GM18873 (cell line): Measurements from ENCODE around the gene DHCR24.

Experiments used
- ATAC-seq: cut with Tn5 transposase; IDR thresholded peaks from one replicate; pipeline ENCODE4 v1.9.1; 2021; ENCODE audit warnings: mild to moderate bottlenecking, moderate library complexity, moderate number of reproducible peaks; ENCODE audit not compliant: unreplicated experiment, low FRiP score

Gene DHCR24

DNA sequence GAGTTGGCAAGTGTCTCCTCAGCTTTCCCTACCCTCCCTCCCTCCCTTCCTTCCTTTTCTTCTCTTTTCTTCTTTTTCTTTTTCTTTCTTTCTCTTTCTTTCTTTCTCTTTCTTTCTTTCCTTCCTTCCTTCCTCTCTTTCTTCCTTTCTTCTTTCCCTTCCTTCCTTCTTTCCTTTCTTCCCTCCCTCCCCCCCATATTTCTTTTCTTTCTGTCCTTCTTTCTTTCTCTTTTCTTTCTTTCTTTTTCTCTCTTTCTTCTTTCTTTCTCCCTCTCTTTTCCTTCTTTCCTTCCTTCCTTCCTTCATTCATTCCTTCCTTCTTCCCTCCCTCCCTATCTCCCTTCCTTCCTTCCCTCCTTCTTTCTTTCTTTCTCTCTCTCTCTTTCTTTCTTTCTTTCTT lies 67.3 kb downstream of the DHCR24 start:
- no peak for ATAC-seq

DNA sequence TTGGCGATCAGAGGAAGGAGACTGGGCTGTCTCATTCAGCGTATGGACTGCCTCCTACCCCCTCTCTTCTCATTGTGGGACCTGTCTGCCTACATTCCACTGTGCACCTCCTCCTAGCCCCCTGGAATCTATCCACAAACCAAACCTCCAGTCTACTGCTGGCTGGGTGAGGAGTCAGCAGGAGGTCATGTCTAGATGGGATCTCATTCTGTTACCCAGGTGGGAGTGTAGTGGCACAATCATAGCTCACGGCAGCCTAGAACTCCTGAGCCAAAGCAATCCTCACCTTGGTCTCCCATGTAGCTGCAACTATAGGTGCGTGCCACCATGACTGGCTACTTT lies 67.8 kb downstream of the DHCR24 start:
- no peak for ATAC-seq

- ATAC-seq: no peak
These were observed 68.4 kb downstream of the DHCR24 start for GRCh38 chr1:54818461-54819194.

DNA sequence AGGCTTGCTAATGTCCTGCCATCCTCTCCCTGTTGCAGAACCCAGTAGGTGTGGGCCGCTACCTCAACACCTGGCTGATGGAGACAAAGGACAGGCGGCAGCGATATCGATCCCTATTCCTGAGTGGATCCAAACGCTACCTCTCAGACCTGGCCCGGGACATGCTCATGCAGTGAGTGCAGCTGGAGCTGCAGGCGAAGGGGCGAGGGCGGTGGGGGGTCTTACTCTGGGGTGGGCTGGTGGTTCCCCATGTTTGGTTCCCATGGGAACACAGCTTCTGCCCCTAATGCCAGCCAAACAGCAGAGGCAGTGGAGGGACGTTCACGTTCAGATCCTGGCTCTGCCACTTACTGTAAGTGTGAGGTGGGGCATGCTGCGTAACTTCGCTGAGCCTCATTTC lies 70.0 kb downstream of the DHCR24 start:
- no peak for ATAC-seq

DNA sequence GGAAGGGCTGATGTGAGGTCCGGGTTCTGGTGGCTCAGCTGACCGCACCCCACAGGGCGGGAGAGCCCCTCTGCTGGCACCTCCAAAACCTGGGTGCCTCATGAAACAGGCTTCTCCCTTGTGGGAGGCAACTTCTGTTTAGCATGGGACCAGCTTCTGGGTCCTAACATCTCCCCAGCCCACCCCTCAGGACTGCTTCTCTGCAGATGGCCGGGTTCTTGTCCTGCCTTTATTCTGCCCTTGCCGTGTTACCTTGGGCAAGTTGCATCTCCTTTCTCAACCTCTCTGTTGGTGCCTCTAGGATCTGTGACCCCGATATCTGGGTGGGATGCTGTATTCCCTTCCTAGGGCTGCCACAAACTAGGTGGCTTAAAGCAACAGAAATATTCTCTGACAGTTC lies 70.9 kb downstream of the DHCR24 start:
- no peak for ATAC-seq

GRCh38 chr1:54815086-54815876 lies 71.7 kb downstream of the DHCR24 start:
- no peak for ATAC-seq

- no peak for ATAC-seq
These were observed 72.4 kb downstream of the DHCR24 start for GRCh38 chr1:54814571-54814970.

DNA sequence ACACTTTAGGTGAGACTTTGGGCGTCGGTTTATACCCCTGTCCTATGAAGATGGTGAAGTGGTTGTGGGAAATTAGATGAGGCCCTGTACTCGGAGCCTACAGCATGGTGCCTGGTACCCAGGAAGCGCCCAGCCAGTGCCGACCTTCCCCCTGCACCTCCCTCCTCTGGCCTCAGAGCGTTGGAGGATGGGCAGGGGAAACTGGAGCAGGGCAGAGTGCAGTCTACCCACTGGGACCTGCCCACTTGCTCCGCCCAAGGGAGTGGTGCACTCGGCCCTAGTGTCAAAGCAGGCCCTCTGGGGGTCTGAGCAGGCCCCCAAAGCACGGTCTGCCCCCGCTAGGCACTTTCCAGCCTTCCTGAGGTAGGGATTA lies 72.9 kb downstream of the DHCR24 start:
- no peak for ATAC-seq

GRCh38 chr1:54813485-54814125 lies 73.4 kb downstream of the DHCR24 start:
- no peak for ATAC-seq

DNA sequence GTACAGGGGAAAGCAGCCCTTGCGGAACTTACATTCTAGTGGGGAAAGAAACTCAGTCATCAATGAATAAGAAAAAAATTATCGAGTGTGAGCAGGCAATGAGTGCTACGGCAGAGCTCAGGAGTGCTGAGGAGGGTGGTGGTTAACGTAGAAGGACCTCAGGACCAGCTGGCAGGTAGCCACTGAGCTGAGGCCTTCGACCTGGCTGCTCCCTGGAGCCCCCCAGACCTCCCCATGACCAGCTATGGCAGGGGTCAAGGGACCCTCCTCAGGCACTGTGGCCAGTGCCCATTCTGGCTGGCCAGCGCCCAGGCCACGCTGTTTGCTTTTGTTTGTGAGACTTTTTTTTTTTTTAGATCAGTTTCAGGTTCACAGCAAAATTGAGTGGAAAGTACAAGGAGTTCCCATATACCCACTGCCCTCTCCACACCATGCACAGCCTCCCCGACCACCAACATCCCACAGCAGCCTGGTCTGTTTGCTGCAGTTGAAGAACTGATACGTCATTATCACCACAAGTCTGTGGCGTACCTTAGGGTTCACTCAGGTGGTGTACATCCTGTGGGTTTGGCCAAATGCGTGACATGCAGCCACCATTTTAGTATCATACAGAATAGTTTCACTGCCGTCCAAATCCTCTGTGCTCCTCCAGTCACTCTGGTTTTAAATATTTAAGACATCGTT lies 74.1 kb downstream of the DHCR24 start:
- no peak for ATAC-seq

DNA sequence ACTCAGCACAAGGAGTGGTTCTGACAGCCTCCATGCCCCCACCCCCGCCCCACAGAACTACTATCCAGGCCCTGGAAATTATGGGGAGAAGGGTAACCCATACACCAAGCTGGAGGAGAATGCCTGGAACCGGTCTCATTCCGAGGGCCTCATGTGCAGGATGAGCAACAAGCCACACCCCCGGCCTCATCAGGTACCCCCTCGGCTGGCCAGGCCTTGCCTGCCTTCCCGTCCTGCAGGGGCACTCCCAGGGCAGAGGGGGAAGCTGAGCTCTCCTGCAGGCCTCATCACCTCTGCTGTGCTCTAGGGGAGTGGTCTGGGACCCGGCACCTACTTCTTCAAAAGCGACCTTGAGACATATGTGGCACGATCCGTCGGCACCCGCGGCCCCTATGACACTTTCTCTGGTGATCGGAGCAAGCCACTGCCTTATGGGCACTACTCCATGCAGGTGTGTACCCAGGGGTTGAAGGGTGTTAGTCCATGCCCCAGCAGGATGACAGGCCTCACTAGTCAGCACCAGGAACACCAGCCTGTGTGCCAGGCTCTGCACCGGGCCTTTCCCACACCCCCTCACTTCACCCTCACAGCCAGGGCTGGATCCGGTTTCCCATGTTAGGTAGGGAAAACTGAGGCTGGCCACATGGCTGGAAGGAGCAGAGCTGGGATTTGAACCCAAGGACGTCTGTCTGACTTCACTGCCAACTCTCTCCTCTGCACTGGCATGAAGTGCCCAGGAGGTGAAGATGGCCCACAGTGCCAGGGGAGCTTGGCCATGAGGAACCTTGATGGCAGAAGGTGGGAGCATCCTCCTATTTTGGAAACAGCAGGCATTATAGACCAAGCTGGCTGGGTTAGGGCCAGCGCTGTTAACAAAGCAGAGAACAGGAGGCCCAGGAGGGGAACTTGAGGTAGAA lies 75.0 kb downstream of the DHCR24 start:
- no peak for ATAC-seq

DNA sequence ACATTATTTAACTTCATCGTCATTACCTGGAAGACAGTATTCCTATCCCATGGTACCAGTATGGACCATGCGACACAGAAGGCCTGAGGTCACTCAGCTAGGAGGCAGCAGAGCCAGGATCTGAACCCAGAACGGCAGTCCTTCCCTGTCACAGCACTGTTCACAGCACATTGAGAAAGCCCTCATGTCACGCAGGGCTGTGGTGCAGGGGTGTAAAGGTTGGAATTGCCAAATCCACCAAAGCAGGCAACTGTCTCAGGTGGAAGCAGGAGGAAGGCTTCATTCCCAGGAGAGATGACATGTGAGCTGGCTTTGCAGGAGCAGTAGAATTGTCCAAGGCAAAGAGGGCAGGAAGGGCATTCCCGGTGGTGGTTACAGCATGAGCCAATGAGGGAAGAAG lies 75.9 kb downstream of the DHCR24 start:
- no peak for ATAC-seq

DNA sequence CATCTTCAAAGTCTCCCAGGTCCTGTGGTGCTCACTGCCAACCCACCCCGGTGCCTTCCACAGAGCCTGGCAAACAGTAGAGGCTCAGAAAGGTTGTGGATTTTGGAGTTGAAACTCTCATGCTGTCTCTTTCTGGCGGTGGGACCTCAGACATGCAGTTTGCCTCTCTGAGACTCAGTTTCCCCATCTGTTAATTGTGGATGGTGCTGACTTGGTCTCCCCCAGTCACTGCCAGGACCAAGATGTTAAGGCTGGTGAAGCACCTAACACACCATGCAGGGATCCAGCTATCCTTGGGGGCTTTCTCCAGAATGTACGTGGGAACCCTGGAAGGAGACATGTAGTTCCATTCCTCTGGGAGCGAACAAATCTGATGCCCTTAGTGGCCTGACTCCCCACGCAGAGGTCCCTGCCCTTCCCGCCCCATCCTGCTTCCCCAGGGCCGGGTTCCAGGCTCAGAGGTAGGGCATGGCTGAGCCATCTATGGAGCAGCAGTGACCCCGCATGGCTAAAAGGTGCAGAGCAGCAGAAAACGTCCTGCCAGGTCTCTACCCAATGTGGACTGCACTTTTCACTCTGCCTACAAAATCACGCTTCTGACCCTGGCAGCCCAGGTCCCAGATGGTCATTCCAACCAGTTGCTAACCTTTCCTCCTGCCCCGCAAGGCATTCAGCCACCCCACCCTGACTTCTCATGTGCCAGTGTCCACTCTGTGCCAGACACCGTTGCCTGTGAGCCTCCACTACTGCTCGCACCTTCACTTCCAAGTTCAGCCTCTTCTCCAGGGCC lies 76.6 kb downstream of the DHCR24 start:
- no peak for ATAC-seq

GRCh38 chr1:54809496-54810074 lies 77.4 kb downstream of the DHCR24 start:
- ATAC-seq: no peak

DNA sequence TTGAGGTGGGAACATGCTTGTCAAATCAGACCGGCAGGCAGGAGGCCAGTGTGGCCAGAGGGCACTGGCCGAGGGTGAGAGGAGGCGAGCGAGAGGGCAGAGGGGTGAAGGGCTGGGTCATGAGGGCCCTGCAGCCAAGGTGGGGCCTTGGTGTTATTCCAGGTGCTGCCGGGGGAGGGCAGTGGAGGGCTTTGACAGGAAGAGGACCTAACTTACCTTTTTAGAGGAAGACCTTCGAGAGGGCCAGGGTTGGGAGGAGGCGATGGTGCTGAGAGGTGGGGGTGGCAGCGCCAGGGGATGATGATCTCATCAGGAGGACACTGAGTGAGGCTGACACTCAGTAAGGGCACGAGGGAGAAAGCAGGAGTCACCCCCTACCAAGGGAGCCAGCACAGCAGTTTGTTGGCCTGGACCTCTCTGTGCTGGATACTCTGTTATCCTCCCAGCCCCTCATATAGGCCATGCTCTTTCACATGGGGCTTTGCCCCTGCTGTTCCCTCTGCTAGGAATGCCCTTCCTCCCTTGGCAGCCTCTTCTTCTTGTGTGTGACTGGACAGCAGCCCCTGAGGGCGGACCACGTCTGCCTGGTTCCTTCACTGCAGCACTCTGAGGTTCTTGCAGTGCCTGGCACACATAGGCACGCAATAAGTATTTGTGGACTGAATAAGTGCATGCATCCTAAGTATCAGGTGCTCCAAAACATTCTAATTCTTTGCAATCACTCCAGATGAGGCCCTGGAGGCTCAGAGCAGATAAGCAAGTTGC lies 78.4 kb downstream of the DHCR24 start:
- no peak for ATAC-seq

DNA sequence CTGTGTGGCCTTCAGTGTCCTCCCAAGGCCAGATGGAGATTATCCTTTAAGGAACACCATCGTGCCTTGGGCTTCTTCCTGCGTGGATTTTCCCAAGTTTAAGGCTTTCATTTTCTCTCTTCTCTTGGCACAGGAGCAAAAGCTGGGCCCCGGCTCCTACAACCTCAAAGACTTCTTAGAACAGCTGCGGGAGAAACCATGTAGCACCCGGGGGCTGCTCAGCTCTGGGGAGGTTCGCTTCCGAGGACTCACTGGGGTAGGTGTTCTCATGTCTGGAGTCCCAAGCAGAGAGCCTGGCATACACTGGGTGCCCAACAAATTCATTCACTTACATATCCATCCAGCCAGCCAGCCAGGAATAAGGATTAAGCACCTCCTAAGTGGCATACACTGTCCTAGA lies 79.2 kb downstream of the DHCR24 start:
- no peak for ATAC-seq

GRCh38 chr1:54806931-54807611 lies 79.9 kb downstream of the DHCR24 start:
- ATAC-seq: no peak

- no peak for ATAC-seq
These were observed 81.0 kb downstream of the DHCR24 start for GRCh38 chr1:54805981-54806381.
